HEK293 (cell line): Measurements from ENCODE around the gene MECR.

Experiments used
- CTCF ChIA-PET: fragments of 350-600 bp; formaldehyde crosslinking; extraction: SDS; loops from one replicate; lab custom pipeline; 2021; ENCODE audit warnings: antibody characterized with exemption; lab: Yijun Ruan, JAX
- POLR2A ChIA-PET: fragments of 300-600 bp; formaldehyde crosslinking; extraction: SDS; loops from one replicate; lab custom pipeline; 2020; ENCODE audit warnings: antibody characterized with exemption, inconsistent platforms; lab: Yijun Ruan, JAX
- H3K27ac ChIP-seq: fragments of 200-500 bp; sonication (Bioruptor generic); 2 replicates; pipeline ENCODE4 v1.5.1; 2014; ENCODE audit warnings: low read depth, low read length, control low read depth, inconsistent platforms; ENCODE audit errors: extremely low read depth
- H3K36me3 ChIP-seq, 2 experiments: fragments of 200-500 bp in 1 of 2; sonication (Bioruptor generic) in 1 of 2; 1 replicate in 1 of 2; 2 replicates in 1 of 2; pipeline ENCODE4 v1.5.1; 2014 to 2017; ENCODE audit warnings: inconsistent platforms in 2 of 2, low read length in 2 of 2; ENCODE audit not compliant: control insufficient read depth in 2 of 2, insufficient read depth in 1 of 2
- H3K4me1 ChIP-seq: fragments of 200-500 bp; sonication (Bioruptor generic); 2 replicates; pipeline ENCODE4 v1.5.1; 2014; ENCODE audit warnings: mild to moderate bottlenecking, low read length, inconsistent platforms; ENCODE audit not compliant: control insufficient read depth, insufficient read depth
- H3K4me3 ChIP-seq: 2 replicates; pipeline ENCODE4 v1.5.1; 2011; ENCODE audit warnings: low read depth, mild to moderate bottlenecking, control low read depth, low read length, moderate library complexity
- H3K9me3 ChIP-seq: fragments of 200-500 bp; sonication (Bioruptor generic); 2 replicates; pipeline ENCODE4 v1.5.1; 2014; ENCODE audit warnings: low read depth, low read length, inconsistent platforms; ENCODE audit not compliant: control insufficient read depth, insufficient read depth
- AEBP2 ChIP-seq: fragments of 450-650 bp; formaldehyde crosslinking; IDR thresholded peaks from 2 replicates; pipeline ENCODE4 v1.5.1; 2016; ENCODE audit warnings: missing biosample characterization, missing genetic modification characterization, borderline replicate concordance
- PRDM4 ChIP-seq: fragments of 450-650 bp; formaldehyde crosslinking; IDR thresholded peaks from 2 replicates; pipeline ENCODE4 v1.5.1; 2017; ENCODE audit warnings: missing biosample characterization, missing genetic modification characterization
- SCRT1 ChIP-seq: fragments of 450-650 bp; formaldehyde crosslinking; IDR thresholded peaks from 2 replicates; pipeline ENCODE4 v1.5.1; 2016; ENCODE audit warnings: missing biosample characterization, missing genetic modification characterization, borderline replicate concordance
- SCRT2 ChIP-seq: fragments of 450-650 bp; formaldehyde crosslinking; IDR thresholded peaks from 2 replicates; pipeline ENCODE4 v1.5.1; 2016; ENCODE audit warnings: missing biosample characterization, missing genetic modification characterization
- SETDB1 ChIP-seq: IDR thresholded peaks from one replicate; pipeline ENCODE4 v1.6.1; 2017; ENCODE audit warnings: mild to moderate bottlenecking, low read length, moderate library complexity, mixed read lengths; ENCODE audit not compliant: insufficient read length
- SP7 ChIP-seq: fragments of 450-650 bp; formaldehyde crosslinking; IDR thresholded peaks from 2 replicates; pipeline ENCODE4 v1.5.1; 2016; ENCODE audit warnings: missing biosample characterization, missing genetic modification characterization
- ZBTB6 ChIP-seq: fragments of 450-650 bp; formaldehyde crosslinking; IDR thresholded peaks from 2 replicates; pipeline ENCODE4 v1.5.1; 2017; ENCODE audit warnings: missing biosample characterization, missing genetic modification characterization
- ZNF112 ChIP-seq: fragments of 450-650 bp; formaldehyde crosslinking; IDR thresholded peaks from 2 replicates; pipeline ENCODE4 v1.5.0; 2017; ENCODE audit warnings: missing biosample characterization, missing genetic modification characterization
- ZNF114 ChIP-seq: fragments of 450-650 bp; formaldehyde crosslinking; IDR thresholded peaks from 2 replicates; pipeline ENCODE4 v1.5.0; 2017; ENCODE audit warnings: missing biosample characterization, missing genetic modification characterization
- ZNF16 ChIP-seq: fragments of 450-650 bp; formaldehyde crosslinking; IDR thresholded peaks from 2 replicates; pipeline ENCODE4 v1.5.1; 2016; ENCODE audit warnings: low read depth, missing biosample characterization, missing genetic modification characterization
- ZNF239 ChIP-seq: fragments of 450-650 bp; formaldehyde crosslinking; IDR thresholded peaks from 2 replicates; pipeline ENCODE4 v1.5.1; 2016; ENCODE audit warnings: missing biosample characterization, missing genetic modification characterization
- ZNF561 ChIP-seq: fragments of 450-650 bp; IDR thresholded peaks from 2 replicates; pipeline ENCODE4 v1.5.1; 2018; ENCODE audit warnings: missing biosample characterization, missing genetic modification characterization, borderline replicate concordance
- ZNF626 ChIP-seq: fragments of 450-650 bp; sonication (Bioruptor Pico); formaldehyde crosslinking; IDR thresholded peaks from 2 replicates; pipeline ENCODE4 v1.5.1; 2018; ENCODE audit warnings: missing biosample characterization, missing genetic modification characterization, inconsistent platforms
- ZNF629 ChIP-seq: fragments of 450-650 bp; formaldehyde crosslinking; IDR thresholded peaks from 2 replicates; pipeline ENCODE4 v1.5.1; 2017; ENCODE audit warnings: missing biosample characterization, missing genetic modification characterization
- ZNF660 ChIP-seq: fragments of 450-650 bp; IDR thresholded peaks from 2 replicates; pipeline ENCODE4 v1.5.1; 2018; ENCODE audit warnings: missing biosample characterization, mild to moderate bottlenecking, missing genetic modification characterization
- ZNF677 ChIP-seq: fragments of 450-650 bp; IDR thresholded peaks from 2 replicates; pipeline ENCODE4 v1.5.0; 2018; ENCODE audit warnings: missing biosample characterization, mild to moderate bottlenecking, missing genetic modification characterization, moderate library complexity
- ZSCAN16 ChIP-seq: fragments of 450-650 bp; formaldehyde crosslinking; IDR thresholded peaks from 2 replicates; pipeline ENCODE4 v1.5.1; 2016; ENCODE audit warnings: missing biosample characterization, missing genetic modification characterization

The MECR gene

GRCh38 chr1:29190718-29191117 is 40.0 kb downstream of the MECR start:
- TF ChIP-seq ZNF626 (tag by site-specific recombination) (no peak), SETDB1 (peak; percentile 38), ZBTB6 (tag by site-specific recombination) (peak; percentile 48; the same call in 1 of the 2 replicates)
- CTCF ChIA-PET = no interaction called here
- Histone ChIP-seq H3K4me1 (no peaks in the 10 kb centered on the region), H3K9me3 (no peaks in the 10 kb centered on the region), H3K4me3 (no peak overlapping the region), H3K27ac (no peak overlapping the region), H3K36me3 (peaks cover 0 to 36% of the 10 kb centered on the region in 2 experiments; a peak in 1 of 3 replicates)
- POLR2A ChIA-PET = no interaction called here

GRCh38 chr1:29186707-29187106 is 44.0 kb downstream of the MECR start:
- no peak overlapping the region for H3K27ac ChIP-seq
- H3K4me3 ChIP-seq = no peak overlapping the region
- H3K4me1 ChIP-seq = no peaks in the 10 kb centered on the region
- TF ChIP-seq SCRT2 (tag by site-specific recombination) = 0 out of 2 replicates have a peak, but pooled peaks have one; percentile 26
- TF ChIP-seq PRDM4 (tag by site-specific recombination) = no peak
- TF ChIP-seq SCRT1 (tag by site-specific recombination) = 0 out of 2 replicates have a peak, but pooled peaks have one; percentile 15
- H3K36me3 ChIP-seq = no peaks in the 10 kb centered on the region
- no peaks in the 10 kb centered on the region for H3K9me3 ChIP-seq
- CTCF ChIA-PET = interaction anchor here (0.5 to 1.5 kb wide), 4 partner anchors 16 to 941 kb away, joined by 4 to 6 read pairs (median 6); no protein-coding TSS in a partner anchor
- POLR2A ChIA-PET = no interaction called here

GRCh38 chr1:29186252-29186651 is 44.5 kb downstream of the MECR start:
- H3K4me3 ChIP-seq = no peak overlapping the region
- no peaks in the 10 kb centered on the region for H3K9me3 ChIP-seq
- H3K36me3 ChIP-seq = no peaks in the 10 kb centered on the region
- H3K27ac ChIP-seq = no peak overlapping the region
- ChIA-PET CTCF (interaction anchor here (0.5 to 1.5 kb wide), 3 partner anchors 16 to 304 kb away, joined by 4 to 6 read pairs (median 5); no protein-coding TSS in a partner anchor), POLR2A (no interaction called here)
- TF ChIP-seq AEBP2 = no peak
- peak; percentile 59; the same call in 1 of the 2 replicates for TF ChIP-seq SP7 (tag by site-specific recombination)
- no peaks in the 10 kb centered on the region for H3K4me1 ChIP-seq

GRCh38 chr1:29183287-29183686 is 47.4 kb downstream of the MECR start:
- TF ChIP-seq ZNF660 (tag by site-specific recombination) (no peak), SCRT2 (tag by site-specific recombination) (no peak), ZNF677 (no peak), ZNF114 (tag by site-specific recombination) (no peak), ZNF561 (tag by site-specific recombination) (no peak), ZNF629 (no peak), ZNF112 (no peak), ZNF239 (tag by site-specific recombination) (no peak), ZSCAN16 (tag by site-specific recombination) (no peak), SP7 (tag by site-specific recombination) (no peak), ZNF16 (tag by site-specific recombination) (no peak)
- H3K4me1 ChIP-seq = peaks cover 6% of the 10 kb centered on the region; the same call in 1 of the 2 replicates
- CTCF ChIA-PET = interaction anchor here (5.8 kb wide), 1 partner anchor 19 kb away, joined by 44 read pairs; no protein-coding TSS in a partner anchor
- POLR2A ChIA-PET = interaction anchor here (0.7 to 1.9 kb wide), 2 partner anchors 14 to 43 kb away, joined by 3 to 5 read pairs; no protein-coding TSS in a partner anchor
- no peak overlapping the region for H3K4me3 ChIP-seq
- H3K36me3 ChIP-seq = peaks cover 0 to 16% of the 10 kb centered on the region in 2 experiments; a peak in 2 of 3 replicates
- H3K9me3 ChIP-seq = no peaks in the 10 kb centered on the region
- H3K27ac ChIP-seq = no peak overlapping the region
